T-helper 1 cell treated with Interleukin-12 subunit alpha and Interleukin-12 subunit beta and Interleukin-4 antibody, amounts not matched to agents 30 ng/mL and 1 ng/mL, for 36 hours (primary cell): ENCODE data around the gene KIAA1671. TPM values are rescaled to one million over a fixed set of nuclear protein-coding genes. Genes with fewer than 3 reads are reported as not detected.

Experiments
- intact Hi-C: fragments of 100-400 bp; cut with micrococcal nuclease; formaldehyde crosslinking; loops from one replicate; pipeline ENCODE4 v1.15.1; 2024
- total RNA-seq: library from RNA; stranded (reverse); gene quantifications from 2 replicates; pipeline ENCODE4 v1.2.3, GENCODE V29; 2022

KIAA1671 gene
- total RNA-seq, 1 donor from 2014 or later, result 22.9 TPM

GRCh38 chr22:25061605-25062376 is 109.3 kb downstream of the KIAA1671 start:
- intact Hi-C loops, result loop anchor here (5.0 to 10.0 kb wide), 3 partner anchors 69 to 257 kb away; partner anchors contain the start of gene SGSM1

GRCh38 chr22:25062386-25063085 is 110.0 kb downstream of the KIAA1671 start:
- intact Hi-C loops, result loop anchor here (5.0 to 10.0 kb wide), 3 partner anchors 70 to 258 kb away; partner anchors contain the start of gene SGSM1

GRCh38 chr22:25064894-25065560 is 112.5 kb downstream of the KIAA1671 start:
- intact Hi-C loops, result loop anchor here (5.0 to 10.0 kb wide), 4 partner anchors 73 to 1592 kb away; partner anchors contain the start of genes MIAT and SGSM1

GRCh38 chr22:25066861-25067435 is 114.4 kb downstream of the KIAA1671 start:
- intact Hi-C loops, result loop anchor here (5.0 to 10.0 kb wide), 2 partner anchors 262 to 1590 kb away; partner anchors contain the start of genes MIAT and SGSM1

GRCh38 chr22:25067851-25068421 is 115.4 kb downstream of the KIAA1671 start:
- intact Hi-C loops, result loop anchor here (1.0 to 10.0 kb wide), 8 partner anchors 8 to 1589 kb away; partner anchors contain the start of genes GUCD1, MIAT, SGSM1 and SNRPD3

GRCh38 chr22:25068707-25069106 is 116.2 kb downstream of the KIAA1671 start:
- intact Hi-C loops, result loop anchor here (1.0 to 10.0 kb wide), 8 partner anchors 8 to 1589 kb away; partner anchors contain the start of genes GUCD1, MIAT, SGSM1 and SNRPD3

GRCh38 chr22:25069426-25069757 is 116.9 kb downstream of the KIAA1671 start:
- intact Hi-C loops, result loop anchor here (2.0 to 10.0 kb wide), 4 partner anchors 265 to 1588 kb away; partner anchors contain the start of genes GUCD1, MIAT, SGSM1 and SNRPD3

- intact Hi-C loops, result loop anchor here (2.0 to 10.0 kb wide), 6 partner anchors 265 to 1587 kb away; partner anchors contain the start of genes GRK3, GUCD1, HPS4 and MIAT
Observed at GRCh38 chr22:25069758-25070481, 117.4 kb downstream of the KIAA1671 start.

- intact Hi-C loops, result loop anchor here (10.0 kb wide), 2 partner anchors 494 to 1414 kb away; partner anchors contain the start of genes GRK3, HPS4 and SRRD
Observed at GRCh38 chr22:25070956-25071355, 118.4 kb downstream of the KIAA1671 start.

GRCh38 chr22:25071720-25072119 is 119.2 kb downstream of the KIAA1671 start:
- intact Hi-C loops, result loop anchor here (10.0 kb wide), 2 partner anchors 493 to 1413 kb away; partner anchors contain the start of genes GRK3, HPS4 and SRRD

- intact Hi-C loops, result loop anchor here (10.0 kb wide), 2 partner anchors 492 to 1412 kb away; partner anchors contain the start of genes GRK3, HPS4 and SRRD
Observed at GRCh38 chr22:25072406-25072805, 119.9 kb downstream of the KIAA1671 start.

GRCh38 chr22:25076336-25076735 is 123.8 kb downstream of the KIAA1671 start:
- intact Hi-C loops, result loop anchor here (1.0 to 10.0 kb wide), 3 partner anchors 8 to 1408 kb away; partner anchors contain the start of genes GRK3, HPS4 and SRRD

GRCh38 chr22:25077056-25077455 is 124.5 kb downstream of the KIAA1671 start:
- intact Hi-C loops, result loop anchor here (10.0 kb wide), 2 partner anchors 488 to 1408 kb away; partner anchors contain the start of genes GRK3, HPS4 and SRRD

- intact Hi-C loops, result loop anchor here (10.0 kb wide), 2 partner anchors 487 to 1407 kb away; partner anchors contain the start of genes GRK3, HPS4 and SRRD
Observed at GRCh38 chr22:25077964-25078363, 125.4 kb downstream of the KIAA1671 start.

- intact Hi-C loops, result loop anchor here (10.0 kb wide), 2 partner anchors 486 to 1406 kb away; partner anchors contain the start of genes GRK3, HPS4 and SRRD
Observed at GRCh38 chr22:25078591-25078990, 126.1 kb downstream of the KIAA1671 start.

GRCh38 chr22:25080855-25081254 is 128.3 kb downstream of the KIAA1671 start:
- intact Hi-C loops, result loop anchor here (1.0 to 5.0 kb wide), 5 partner anchors 13 to 366 kb away; no protein-coding TSS in a partner anchor

GRCh38 chr22:25081409-25081824 is 128.9 kb downstream of the KIAA1671 start:
- intact Hi-C loops, result loop anchor here (1.0 to 5.0 kb wide), 5 partner anchors 13 to 366 kb away; no protein-coding TSS in a partner anchor

- intact Hi-C loops, result loop anchor here (5.0 kb wide), 1 partner anchor 365 kb away; no protein-coding TSS in a partner anchor
Observed at GRCh38 chr22:25082096-25082495, 129.6 kb downstream of the KIAA1671 start.
